HUES48 (cell line): ENCODE results near the gene DYTN.
"Not testable (repeated sequence)": the region's sequence is repeated elsewhere in the genome, so short reads cannot be mapped to it uniquely, and the experiment has no call there.

ENCODE experiments used
- H3K27ac ChIP-seq: one replicate; pipeline ENCODE4 v1.7.0; 2013; ENCODE audit warnings: low read depth, low read length, inconsistent platforms
- H3K27me3 ChIP-seq: 2 replicates; pipeline ENCODE4 v1.6.1; 2013; ENCODE audit warnings: mild to moderate bottlenecking, low read length; ENCODE audit not compliant: control insufficient read depth, insufficient read depth
- H3K36me3 ChIP-seq: 2 replicates; pipeline ENCODE4 v1.6.1; 2013; ENCODE audit warnings: low read length; ENCODE audit not compliant: control insufficient read depth, insufficient read depth
- H3K4me1 ChIP-seq: 2 replicates; pipeline ENCODE4 v1.6.1; 2013; ENCODE audit warnings: mild to moderate bottlenecking, low read length; ENCODE audit not compliant: control insufficient read depth, insufficient read depth
- H3K4me3 ChIP-seq: 2 replicates; pipeline ENCODE4 v1.5.1; 2013; ENCODE audit warnings: mild to moderate bottlenecking, low read depth, low read length
- H3K9ac ChIP-seq: 2 replicates; pipeline ENCODE4 v1.6.1; 2013; ENCODE audit warnings: mild to moderate bottlenecking, low read depth, low read length, moderate library complexity
- H3K9me3 ChIP-seq: 2 replicates; pipeline ENCODE4 v1.6.1; 2013; ENCODE audit warnings: low read length; ENCODE audit not compliant: control insufficient read depth, insufficient read depth

DYTN gene

DNA sequence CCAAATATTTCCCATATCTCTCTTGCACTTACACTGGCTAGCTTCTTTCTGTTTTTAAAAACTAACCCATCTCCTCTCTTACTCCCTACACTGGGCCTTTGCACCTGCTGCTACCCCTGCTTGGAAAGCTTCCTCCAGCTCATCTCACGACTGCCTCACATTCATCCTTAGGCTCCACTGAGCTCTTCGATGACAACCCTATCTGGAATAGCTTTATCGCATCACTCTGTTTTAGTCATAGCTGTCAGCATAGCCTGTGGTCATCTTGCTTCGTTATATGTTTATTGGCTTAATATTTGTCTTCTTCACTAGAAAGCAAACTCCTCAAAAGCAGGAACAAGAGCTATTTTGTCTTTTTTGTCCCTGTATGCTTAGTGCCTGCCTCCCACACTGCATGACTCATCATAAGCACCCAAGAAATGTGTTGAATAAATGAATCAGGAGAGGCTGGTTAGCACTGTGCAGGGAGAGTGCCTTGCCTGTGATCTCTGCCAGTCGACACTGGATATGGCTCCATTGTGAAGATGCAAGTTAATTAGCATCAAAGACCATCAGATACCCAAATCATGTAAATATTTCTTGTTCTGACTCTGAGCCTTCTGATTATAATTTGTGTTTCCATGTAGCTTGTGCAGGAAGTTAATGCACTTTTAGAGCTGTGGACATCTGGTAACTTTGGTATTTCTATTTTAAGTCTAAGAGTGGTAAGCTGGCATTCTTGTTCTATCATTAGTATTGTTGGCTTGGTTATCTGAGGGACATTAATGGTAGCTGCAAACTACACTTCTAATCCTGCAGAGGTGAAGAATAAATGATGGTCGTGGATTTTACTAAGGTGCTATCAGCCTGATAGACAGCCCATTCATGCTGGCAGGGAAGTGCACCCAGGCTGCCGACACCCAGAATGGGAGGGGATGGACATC is 10.3 kb upstream of the DYTN start:
- no peak overlapping the region for H3K27ac ChIP-seq

DNA sequence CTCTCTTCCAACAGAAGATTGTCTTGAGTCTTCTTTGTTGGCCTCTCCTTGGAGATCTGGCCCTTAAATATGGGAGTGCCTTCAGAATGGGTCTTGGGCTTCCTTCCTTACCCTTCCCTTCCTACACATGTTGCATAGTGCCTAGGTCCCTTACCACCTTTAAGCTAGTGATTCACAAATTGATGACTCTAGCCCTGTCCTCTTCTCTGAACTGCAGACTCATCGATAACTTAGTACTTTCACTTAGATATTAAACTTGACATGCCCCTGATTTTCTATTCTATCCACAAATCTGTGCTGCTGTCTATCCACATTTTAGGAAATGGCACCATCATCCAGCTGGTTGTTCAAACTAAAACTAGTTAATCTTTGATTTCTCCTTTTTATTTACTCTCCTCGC is 9.1 kb upstream of the DYTN start:
- no peaks in the 10 kb centered on the region for H3K9me3 ChIP-seq
- H3K4me1 ChIP-seq: no peaks in the 10 kb centered on the region
- H3K4me3 ChIP-seq: no peak overlapping the region
- no peak overlapping the region for H3K27ac ChIP-seq
- H3K36me3 ChIP-seq: no peaks in the 10 kb centered on the region
- H3K9ac ChIP-seq: no peak overlapping the region
- no peaks in the 10 kb centered on the region for H3K27me3 ChIP-seq

More for the DNA sequence above, 10.3 kb upstream of the DYTN start:
- Histone ChIP-seq H3K4me1 (no peaks in the 10 kb centered on the region), H3K27me3 (no peaks in the 10 kb centered on the region), H3K4me3 (no peak overlapping the region), H3K9ac (no peak overlapping the region), H3K36me3 (no peaks in the 10 kb centered on the region), H3K9me3 (no peaks in the 10 kb centered on the region)

DNA sequence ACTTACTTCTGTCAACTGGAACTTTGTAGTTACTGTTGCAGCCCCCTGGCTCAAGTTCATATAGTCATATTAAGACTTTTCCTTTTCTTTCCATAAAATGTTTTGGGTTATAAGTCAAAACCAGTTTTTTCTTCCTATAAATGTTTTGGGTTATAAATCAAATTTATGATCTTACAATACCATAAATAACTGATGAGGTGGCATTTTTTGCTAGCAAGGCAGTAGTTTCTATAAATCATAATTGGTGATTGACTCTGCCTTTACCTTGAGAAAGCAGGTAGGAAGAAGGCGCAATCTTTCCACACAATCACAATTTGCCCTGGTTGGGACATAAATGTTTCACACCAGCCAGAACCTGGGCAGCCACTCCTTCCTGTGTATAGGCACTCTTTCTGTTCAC is 5.1 kb upstream of the DYTN start:
- H3K27ac ChIP-seq: no peak overlapping the region
- H3K9ac ChIP-seq: no peak overlapping the region
- H3K9me3 ChIP-seq: 0 out of 2 replicates have a peak, but pooled peaks cover 8% of the 10 kb centered on the region
- no peak overlapping the region for H3K4me3 ChIP-seq
- H3K27me3 ChIP-seq: no peaks in the 10 kb centered on the region
- H3K36me3 ChIP-seq: no peaks in the 10 kb centered on the region
- H3K4me1 ChIP-seq: 0 out of 2 replicates have a peak, but pooled peaks cover under 1% of the 10 kb centered on the region

DNA sequence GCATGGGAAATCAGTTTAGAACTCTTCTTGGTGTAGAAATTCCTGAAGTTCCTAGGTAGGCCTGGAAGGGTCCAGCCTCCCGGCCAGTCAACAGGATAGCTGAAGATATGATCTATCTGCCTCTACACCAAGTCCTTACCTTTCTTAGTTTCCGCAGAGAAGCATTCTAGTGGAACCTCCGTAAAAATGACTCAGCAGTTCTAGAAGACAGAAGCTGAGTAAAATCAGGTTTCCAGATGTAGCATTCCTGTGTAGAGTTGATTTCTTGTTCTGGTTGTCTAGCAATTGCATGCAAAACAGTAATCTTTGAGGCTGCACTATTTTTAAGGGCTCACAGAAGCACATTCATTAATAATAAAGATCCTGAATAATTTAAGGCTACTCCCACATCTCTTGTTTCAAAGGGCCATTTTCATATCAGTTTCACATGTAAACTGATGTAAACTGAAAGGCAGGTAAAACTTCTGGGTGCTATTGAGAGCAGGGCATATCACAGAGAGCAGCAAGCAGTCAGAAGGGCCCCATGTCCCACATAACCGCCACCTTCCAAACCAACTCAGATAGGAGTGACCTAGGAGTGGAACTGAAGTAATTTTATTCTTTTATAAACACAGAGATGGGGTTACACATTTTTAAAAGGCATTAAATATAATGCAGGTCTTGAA is 3.2 kb upstream of the DYTN start:
- 0 out of 2 replicates have a peak, but pooled peaks cover 8% of the 10 kb centered on the region for H3K9me3 ChIP-seq
- no peak overlapping the region for H3K27ac ChIP-seq
- 0 out of 2 replicates have a peak, but pooled peaks cover 5% of the 10 kb centered on the region for H3K4me1 ChIP-seq
- H3K36me3 ChIP-seq: no peaks in the 10 kb centered on the region
- no peak overlapping the region for H3K9ac ChIP-seq
- no peaks in the 10 kb centered on the region for H3K27me3 ChIP-seq
- no peak overlapping the region for H3K4me3 ChIP-seq

DNA sequence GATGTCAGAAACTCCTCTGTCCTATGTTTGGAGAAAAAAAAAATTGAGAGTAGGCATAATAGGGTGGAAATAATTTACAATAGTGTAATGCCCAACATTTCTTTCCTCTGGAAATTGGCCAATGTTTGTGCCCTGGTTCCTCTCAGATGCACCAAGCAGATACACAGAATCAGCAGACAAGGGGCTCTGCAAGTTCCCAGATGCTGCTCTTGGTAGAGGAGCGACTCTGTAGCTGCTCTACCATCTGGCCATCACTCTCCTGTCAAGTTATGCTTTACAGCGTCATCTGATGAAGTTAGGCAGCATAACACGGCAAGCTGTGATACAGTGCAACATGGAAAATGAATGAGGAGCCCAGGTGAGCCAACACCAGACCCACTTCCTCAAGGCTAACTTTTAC is 1.6 kb downstream of the DYTN start:
- Histone ChIP-seq H3K4me1 (peaks cover 11% of the 10 kb centered on the region), H3K9me3 (0 out of 2 replicates have a peak, but pooled peaks cover 2% of the 10 kb centered on the region), H3K4me3 (no peak overlapping the region), H3K27ac (no peak overlapping the region), H3K27me3 (no peaks in the 10 kb centered on the region), H3K9ac (no peak overlapping the region), H3K36me3 (no peaks in the 10 kb centered on the region)

DNA sequence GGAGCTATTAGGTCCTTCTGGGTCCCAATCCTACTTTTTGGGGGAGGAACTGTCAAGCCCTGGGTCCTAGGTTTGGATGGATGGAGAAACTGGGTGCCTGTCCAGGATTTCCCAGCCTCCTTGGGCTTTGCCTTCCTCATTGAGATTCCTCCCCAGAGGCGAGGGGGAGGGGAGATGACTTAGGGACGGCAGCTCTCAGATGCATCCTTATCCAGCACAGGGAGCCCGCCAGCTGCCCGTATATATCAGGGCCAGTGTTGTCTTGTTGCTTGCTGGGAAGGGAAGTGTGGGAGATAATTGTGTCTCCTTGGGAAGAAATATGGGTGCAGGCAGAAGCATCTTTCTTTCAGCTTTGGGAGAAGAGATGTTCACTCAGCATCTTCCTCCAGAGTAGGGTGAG is 3.0 kb downstream of the DYTN start:
- not testable (repeated sequence) for H3K27me3 ChIP-seq, H3K36me3 ChIP-seq, H3K4me3 ChIP-seq, H3K9ac ChIP-seq, H3K9me3 ChIP-seq, H3K27ac ChIP-seq
- H3K4me1 ChIP-seq: peaks cover 11% of the 10 kb centered on the region

DNA sequence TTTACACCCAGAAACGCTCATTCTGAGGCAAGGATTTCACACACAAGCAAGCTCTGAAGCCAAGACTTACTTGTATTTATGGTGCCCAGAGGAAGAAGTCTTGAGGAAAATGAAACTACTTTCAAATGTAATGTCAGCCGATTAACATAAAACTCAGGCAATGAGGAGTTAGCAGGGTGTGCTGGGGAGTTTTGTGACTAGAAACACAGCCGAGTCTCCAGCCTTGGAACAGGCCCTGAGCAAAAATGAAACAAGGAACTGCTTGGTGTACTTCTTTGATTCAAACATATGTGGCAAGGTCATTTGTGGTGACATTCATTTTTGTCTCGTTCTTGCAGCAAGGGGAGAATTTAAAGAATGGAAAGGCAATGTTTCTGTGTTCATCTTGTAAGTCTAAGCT is 4.5 kb downstream of the DYTN start:
- no peaks in the 10 kb centered on the region for H3K9me3 ChIP-seq
- no peaks in the 10 kb centered on the region for H3K27me3 ChIP-seq
- H3K4me3 ChIP-seq: no peak overlapping the region
- no peaks in the 10 kb centered on the region for H3K36me3 ChIP-seq
- peaks cover 11% of the 10 kb centered on the region for H3K4me1 ChIP-seq
- no peak overlapping the region for H3K27ac ChIP-seq
- H3K9ac ChIP-seq: no peak overlapping the region

DNA sequence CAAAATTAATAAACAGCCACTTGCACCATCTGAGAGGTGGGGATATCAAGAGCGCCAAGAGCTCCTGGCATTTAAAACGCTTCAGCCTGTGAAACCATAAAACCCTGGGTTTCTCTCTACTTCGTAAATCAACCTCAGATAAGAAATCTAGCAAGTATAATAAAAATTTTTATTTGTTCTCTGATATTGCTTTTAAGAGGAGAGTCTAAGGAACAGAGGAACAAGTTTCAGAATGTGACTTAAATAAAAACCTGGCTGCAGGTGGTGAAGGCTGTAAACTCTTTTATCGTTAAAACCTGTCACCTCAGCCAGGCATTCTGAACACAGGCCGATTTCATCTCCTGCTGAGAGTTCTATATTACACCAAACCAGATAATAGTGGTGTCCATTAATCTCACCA is 9.9 kb downstream of the DYTN start:
- Histone ChIP-seq H3K36me3 (no peaks in the 10 kb centered on the region), H3K9ac (no peak overlapping the region), H3K27me3 (no peaks in the 10 kb centered on the region), H3K9me3 (no peaks in the 10 kb centered on the region), H3K27ac (no peak overlapping the region), H3K4me1 (peaks cover 2% of the 10 kb centered on the region), H3K4me3 (no peak overlapping the region)

DNA sequence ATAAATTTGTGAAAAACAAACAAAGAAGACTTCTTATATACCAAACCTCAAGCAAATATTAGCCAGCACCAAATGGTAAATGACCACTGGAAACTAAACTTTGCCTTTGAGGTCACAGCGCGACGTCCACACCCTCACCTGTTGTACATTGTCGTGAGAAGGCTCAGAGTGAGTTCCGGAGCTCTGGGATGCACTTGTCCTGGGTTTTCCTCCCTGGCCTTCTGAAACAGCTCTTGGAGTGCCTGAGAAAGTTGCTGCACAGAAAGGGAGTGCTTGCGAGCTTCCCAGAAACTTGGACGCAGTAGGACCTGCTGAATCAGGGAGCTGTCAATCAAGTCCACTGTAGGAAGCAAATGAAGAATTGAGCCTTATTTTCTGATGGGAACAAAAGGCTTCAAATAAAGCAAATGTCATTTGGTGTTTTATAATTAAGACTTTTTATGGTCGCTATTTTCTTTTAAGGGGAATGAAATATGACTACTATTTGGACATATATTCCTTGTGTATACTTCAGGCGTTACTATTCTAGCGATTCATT is 11.0 kb downstream of the DYTN start:
- Histone ChIP-seq H3K27me3 (no peaks in the 10 kb centered on the region), H3K9me3 (no peaks in the 10 kb centered on the region), H3K4me1 (no peaks in the 10 kb centered on the region), H3K27ac (no peak overlapping the region), H3K9ac (no peak overlapping the region), H3K36me3 (no peaks in the 10 kb centered on the region), H3K4me3 (no peak overlapping the region)

DNA sequence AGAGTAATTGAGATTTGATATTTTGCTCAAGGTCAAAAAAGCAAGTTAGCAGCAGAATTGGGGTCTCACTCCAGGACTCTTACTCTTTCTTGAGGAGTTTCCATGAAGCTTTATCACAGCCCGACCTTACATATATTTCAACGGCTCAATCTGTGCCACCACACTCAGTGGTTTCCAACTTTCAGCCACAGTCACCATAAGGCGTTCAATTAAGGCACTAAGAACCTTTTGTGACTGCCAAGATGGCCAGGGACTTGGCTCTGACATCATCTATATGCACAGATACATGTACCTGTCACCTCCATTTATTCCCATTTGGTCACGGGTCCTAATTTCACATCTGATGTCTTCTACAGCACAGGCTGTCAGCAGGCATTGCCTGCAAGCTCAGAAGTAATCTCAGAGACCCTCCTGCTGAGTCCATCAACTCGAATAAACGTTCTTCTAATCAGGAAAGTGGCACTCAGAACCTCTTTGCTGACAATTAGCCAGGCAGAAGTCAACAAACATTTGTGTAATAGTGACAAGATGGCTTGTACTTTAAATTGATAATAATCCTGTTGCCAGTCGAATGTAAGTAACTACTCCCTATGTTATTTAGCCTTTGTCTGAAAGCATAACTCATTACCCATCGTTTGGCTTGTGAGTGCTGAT is 16.1 kb downstream of the DYTN start:
- Histone ChIP-seq H3K36me3 (no peaks in the 10 kb centered on the region), H3K9me3 (no peaks in the 10 kb centered on the region), H3K27me3 (no peaks in the 10 kb centered on the region), H3K27ac (no peak overlapping the region), H3K9ac (no peak overlapping the region), H3K4me1 (no peaks in the 10 kb centered on the region), H3K4me3 (no peak overlapping the region)
